ENCODE measurements around the gene TMEM42. TPM values are rescaled to one million over a fixed set of nuclear protein-coding genes. Genes with fewer than 3 reads are reported as not detected.

TMEM42 gene
- total RNA-seq, 1 experiment from 2014 or later, result 12.7 TPM

- ChIA-PET CTCF (no interaction called here), POLR2A (no interaction called here)
- TF ChIP-seq SIN3A (IDR thresholded peaks at IDR 0.05; ENCODE audit: borderline replicate concordance, insufficient read depth, low read depth, low read length) (no peak), CTCF (IDR thresholded peaks at IDR 0.05) (no peak), TCF7L2 (IDR thresholded peaks at IDR 0.05; ENCODE audit: low read depth, low read length) (no peak), REST (IDR thresholded peaks at IDR 0.05; ENCODE audit: insufficient read depth in 1 of 2, low read depth in 2 of 2, low read length in 1 of 2) (no peak), POLR2AphosphoS5 (IDR thresholded peaks at IDR 0.05; ENCODE audit: low read depth, low read length) (no peak)
- Histone ChIP-seq H3K4me1 (ENCODE audit: control insufficient read depth, insufficient read depth, low read length) (no peaks in the 10 kb centered on the region; the same call in 1 of the 2 replicates), H3K9me3 (ENCODE audit: control insufficient read depth, insufficient read depth, low read depth, low read length) (no peaks in the 10 kb centered on the region), H3K4me3 (ENCODE audit: low read depth in 2 of 2, low read length in 2 of 2) (peak overlapping the region; percentile 58 to 88), H3K36me3 (ENCODE audit: control insufficient read depth, insufficient read depth, low read length) (no peaks in the 10 kb centered on the region), H3K27me3 (ENCODE audit: control insufficient read depth, insufficient read depth, low read length) (no peaks in the 10 kb centered on the region), H3K27ac (ENCODE audit: low read length) (peak overlapping the region; percentile 92)
- in situ Hi-C loops (cut with HindIII; ENCODE audit: low pct_unique_long_range_greater_than_20kb, low sequenced_read_pairs) (no loop called here), intact Hi-C loops (cut with micrococcal nuclease; ENCODE audit: unreplicated experiment) (no loop called here)
- DNase-seq (ENCODE audit: low read depth, low spot score) (no peak), ATAC-seq (no peak; the same call in 1 of the 2 replicates)
- BruUV-seq (replicated peaks), result no TSS peak
Measured at GRCh38 chr3:44862226-44862637, 520 bp downstream of the TMEM42 start.

GRCh38 chr3:44865272-44866035, 3.7 kb downstream of the TMEM42 start:
- CTCF ChIA-PET, result no interaction called here
- intact Hi-C loops (cut with micrococcal nuclease; ENCODE audit: unreplicated experiment), result no loop called here
- H3K9me3 ChIP-seq (ENCODE audit: control insufficient read depth, insufficient read depth, low read depth, low read length), result no peaks in the 10 kb centered on the region
- H3K27me3 ChIP-seq (ENCODE audit: control insufficient read depth, insufficient read depth, low read length), result no peaks in the 10 kb centered on the region
- TF ChIP-seq REST (IDR thresholded peaks at IDR 0.05; ENCODE audit: insufficient read depth in 1 of 2, low read depth in 2 of 2, low read length in 1 of 2) (no peak), SIN3A (IDR thresholded peaks at IDR 0.05; ENCODE audit: borderline replicate concordance, insufficient read depth, low read depth, low read length) (no peak), CTCF (IDR thresholded peaks at IDR 0.05) (no peak), TCF7L2 (IDR thresholded peaks at IDR 0.05; ENCODE audit: low read depth, low read length) (no peak), POLR2AphosphoS5 (IDR thresholded peaks at IDR 0.05; ENCODE audit: low read depth, low read length) (no peak)
- no TSS peak for BruUV-seq (replicated peaks)
- ATAC-seq (no peak), DNase-seq (ENCODE audit: low read depth, low spot score) (no peak)
- in situ Hi-C loops (cut with HindIII; ENCODE audit: low pct_unique_long_range_greater_than_20kb, low sequenced_read_pairs), result no loop called here
- H3K4me3 ChIP-seq (ENCODE audit: low read depth in 2 of 2, low read length in 2 of 2), result no peak overlapping the region
- H3K36me3 ChIP-seq (ENCODE audit: control insufficient read depth, insufficient read depth, low read length), result no peaks in the 10 kb centered on the region
- H3K4me1 ChIP-seq (ENCODE audit: control insufficient read depth, insufficient read depth, low read length), result no peaks in the 10 kb centered on the region; the same call in 1 of the 2 replicates
- H3K27ac ChIP-seq (ENCODE audit: low read length), result no peak overlapping the region
- POLR2A ChIA-PET, result no interaction called here
